Kidney epithelial cell (primary cell): ENCODE data around the gene SLC36A1. TPM values are rescaled to one million over a fixed set of nuclear protein-coding genes. Genes with fewer than 3 reads are reported as not detected.

Source experiments
- DNase-seq: peaks from one replicate; pipeline ENCODE4 v3.0.0-alpha.2; 2010; ENCODE audit warnings: low read depth
- H3K27me3 ChIP-seq: 2 replicates; pipeline ENCODE4 v1.6.0; 2011; ENCODE audit warnings: low read length; ENCODE audit not compliant: control insufficient read depth, insufficient read depth
- H3K36me3 ChIP-seq: 2 replicates; pipeline ENCODE4 v1.5.1; 2011; ENCODE audit warnings: low read length; ENCODE audit not compliant: control insufficient read depth, insufficient read depth
- H3K4me3 ChIP-seq: 2 replicates; pipeline ENCODE4 v1.5.1; 2011; ENCODE audit warnings: low read depth, mild to moderate bottlenecking, control low read depth, low read length
- total RNA-seq: library from RNA; depleted of rRNA; stranded (reverse); fragments of >200 nt; gene quantifications from 2 replicates; pipeline ENCODE4 v1.2.3, GENCODE V29; 2015
- TF ChIP-seq, protein P1 (sequence below): IDR thresholded peaks from 2 replicates; pipeline ENCODE4 v1.5.1; 2011; ENCODE audit warnings: mild to moderate bottlenecking, moderate library complexity, low read length, control low read depth, inconsistent platforms; ENCODE audit not compliant: insufficient read depth, poor library complexity, severe bottlenecking

SLC36A1 gene
- 9.1 and 13.8 TPM in 2 replicates for total RNA-seq

DNA sequence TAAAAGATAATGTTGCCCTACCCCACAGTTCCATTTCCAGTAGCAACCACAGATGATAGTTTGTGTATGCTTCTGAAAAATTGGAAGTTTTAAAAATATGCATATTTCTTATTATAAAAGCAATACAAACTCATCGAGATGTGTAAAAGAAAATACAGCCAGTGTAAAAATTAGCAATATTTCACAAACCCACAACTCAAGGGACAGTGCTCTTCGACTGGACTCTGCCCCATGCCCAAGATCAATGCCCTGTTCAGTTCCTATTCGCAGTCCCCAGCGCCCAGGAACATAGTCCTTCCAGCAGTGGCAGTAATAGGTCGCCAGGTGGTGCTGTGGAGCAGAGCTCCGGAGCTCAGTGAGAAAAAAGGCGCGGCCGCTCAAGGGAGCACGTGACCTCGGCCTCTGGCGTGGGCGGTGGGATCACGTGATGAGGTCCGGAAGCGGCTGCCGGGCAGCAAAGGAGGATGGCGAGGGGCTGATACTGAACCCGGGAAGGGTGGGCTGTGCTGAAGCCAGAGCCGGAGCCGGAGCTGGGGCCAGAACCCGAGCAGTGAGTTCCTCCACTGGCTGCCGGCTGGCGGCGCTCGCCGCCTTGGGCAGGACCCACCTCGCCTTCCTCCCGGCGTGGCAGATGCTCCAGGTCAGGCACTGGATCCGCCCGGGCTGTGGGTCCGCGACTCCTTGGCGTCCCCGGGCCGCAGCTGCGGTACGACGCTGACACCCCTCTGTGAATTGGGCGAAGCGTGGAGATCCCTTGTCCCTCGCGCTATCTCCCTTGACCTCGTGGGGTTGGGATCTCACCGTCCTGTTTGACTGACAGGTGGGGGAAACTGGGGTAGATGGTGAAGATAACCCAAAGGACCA lies at the start of gene SLC36A1:
Gene SLC36A1 (plus strand): TSS at position 430 of the 864 bp plus-strand sequence. CDS start 11,190 bp downstream, outside the sequence.
- no peaks in the 10 kb centered on the region for H3K36me3 ChIP-seq
- peak within 1 kb of the TSS; percentile 58 for H3K4me3 ChIP-seq
- TF ChIP-seq, protein P1, sequence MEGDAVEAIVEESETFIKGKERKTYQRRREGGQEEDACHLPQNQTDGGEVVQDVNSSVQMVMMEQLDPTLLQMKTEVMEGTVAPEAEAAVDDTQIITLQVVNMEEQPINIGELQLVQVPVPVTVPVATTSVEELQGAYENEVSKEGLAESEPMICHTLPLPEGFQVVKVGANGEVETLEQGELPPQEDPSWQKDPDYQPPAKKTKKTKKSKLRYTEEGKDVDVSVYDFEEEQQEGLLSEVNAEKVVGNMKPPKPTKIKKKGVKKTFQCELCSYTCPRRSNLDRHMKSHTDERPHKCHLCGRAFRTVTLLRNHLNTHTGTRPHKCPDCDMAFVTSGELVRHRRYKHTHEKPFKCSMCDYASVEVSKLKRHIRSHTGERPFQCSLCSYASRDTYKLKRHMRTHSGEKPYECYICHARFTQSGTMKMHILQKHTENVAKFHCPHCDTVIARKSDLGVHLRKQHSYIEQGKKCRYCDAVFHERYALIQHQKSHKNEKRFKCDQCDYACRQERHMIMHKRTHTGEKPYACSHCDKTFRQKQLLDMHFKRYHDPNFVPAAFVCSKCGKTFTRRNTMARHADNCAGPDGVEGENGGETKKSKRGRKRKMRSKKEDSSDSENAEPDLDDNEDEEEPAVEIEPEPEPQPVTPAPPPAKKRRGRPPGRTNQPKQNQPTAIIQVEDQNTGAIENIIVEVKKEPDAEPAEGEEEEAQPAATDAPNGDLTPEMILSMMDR, result peak; percentile 98
- H3K27me3 ChIP-seq, result no peaks in the 10 kb centered on the region
- peak; percentile 52 for DNase-seq

DNA sequence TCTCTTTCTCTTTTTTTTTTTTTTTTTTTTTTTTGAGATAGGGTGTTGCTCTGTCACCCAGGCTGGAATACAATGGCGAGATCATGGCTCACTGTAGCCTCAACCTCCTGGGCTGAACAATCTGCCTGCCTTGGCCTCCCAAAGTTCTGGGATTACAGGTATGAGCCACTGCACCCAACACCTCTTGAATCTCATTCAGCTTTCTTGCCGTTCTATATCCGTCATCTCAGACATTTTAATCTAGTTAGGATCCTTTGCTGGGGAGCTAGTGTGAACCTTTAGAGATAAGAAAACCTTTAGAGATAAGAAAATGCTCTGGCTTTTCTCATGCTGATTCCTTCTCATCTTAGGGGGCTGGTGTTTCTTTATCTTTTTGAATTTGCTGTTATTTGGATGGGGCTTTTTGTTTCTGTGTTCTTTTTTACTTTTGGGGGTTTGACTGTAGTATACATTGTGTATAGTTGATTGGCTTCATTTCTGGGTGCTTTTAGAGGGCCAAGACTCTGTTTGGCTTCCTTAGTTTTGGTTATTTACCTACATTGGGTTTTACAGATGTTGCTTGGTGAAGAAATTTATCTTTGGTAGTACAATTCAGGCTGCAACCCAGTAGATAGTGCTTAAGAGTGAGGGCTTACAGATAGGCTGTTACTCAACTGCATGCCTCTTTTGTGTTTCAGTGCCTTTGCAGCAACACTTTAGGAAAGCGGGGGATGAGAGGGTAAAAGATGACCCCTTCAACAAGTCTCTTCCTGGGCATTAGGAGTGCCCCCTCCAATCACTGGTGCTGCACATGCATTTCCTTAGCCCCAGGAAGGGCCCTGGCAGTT lies 41.9 kb upstream of the SLC36A1 start:
- DNase-seq, result no peak
- Histone ChIP-seq H3K36me3 (no peaks in the 10 kb centered on the region), H3K27me3 (no peaks in the 10 kb centered on the region), H3K4me3 (no peak overlapping the region)
- TF ChIP-seq, protein P1, result no peak

DNA sequence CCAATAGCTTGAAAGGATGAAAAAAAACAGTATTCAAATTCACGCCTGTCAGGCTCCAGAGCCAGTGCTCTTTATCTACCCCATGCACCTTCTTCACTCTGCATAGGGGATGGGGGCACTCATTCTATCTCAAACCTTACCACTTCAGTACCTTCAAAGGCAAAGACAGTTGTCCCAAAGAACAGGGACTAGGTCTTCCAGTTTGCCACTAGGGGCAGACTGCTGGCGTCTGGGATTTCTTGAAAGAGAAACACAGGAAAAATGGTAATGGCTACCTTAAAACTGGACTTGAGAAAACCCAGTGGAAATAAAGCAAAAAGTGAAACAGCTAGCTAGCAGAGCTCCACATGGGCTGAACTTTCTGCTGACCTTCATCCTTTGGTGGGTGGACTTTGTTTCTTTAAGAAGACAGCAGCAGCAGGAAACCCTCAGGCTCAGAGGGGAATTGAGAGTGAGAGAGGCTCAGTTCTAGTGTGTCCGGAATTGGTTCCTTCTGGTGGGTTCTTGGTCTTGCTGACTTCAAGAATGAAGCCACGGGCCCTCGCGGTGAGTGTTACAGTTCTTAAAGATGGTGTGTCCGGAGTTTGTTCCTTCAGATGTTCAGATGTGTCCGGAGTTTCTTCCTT lies 41.0 kb upstream of the SLC36A1 start:
- no peaks in the 10 kb centered on the region for H3K27me3 ChIP-seq
- H3K4me3 ChIP-seq, result no peak overlapping the region
- H3K36me3 ChIP-seq, result no peaks in the 10 kb centered on the region
- DNase-seq, result no peak
- TF ChIP-seq, protein P1, result peak; percentile 40

DNA sequence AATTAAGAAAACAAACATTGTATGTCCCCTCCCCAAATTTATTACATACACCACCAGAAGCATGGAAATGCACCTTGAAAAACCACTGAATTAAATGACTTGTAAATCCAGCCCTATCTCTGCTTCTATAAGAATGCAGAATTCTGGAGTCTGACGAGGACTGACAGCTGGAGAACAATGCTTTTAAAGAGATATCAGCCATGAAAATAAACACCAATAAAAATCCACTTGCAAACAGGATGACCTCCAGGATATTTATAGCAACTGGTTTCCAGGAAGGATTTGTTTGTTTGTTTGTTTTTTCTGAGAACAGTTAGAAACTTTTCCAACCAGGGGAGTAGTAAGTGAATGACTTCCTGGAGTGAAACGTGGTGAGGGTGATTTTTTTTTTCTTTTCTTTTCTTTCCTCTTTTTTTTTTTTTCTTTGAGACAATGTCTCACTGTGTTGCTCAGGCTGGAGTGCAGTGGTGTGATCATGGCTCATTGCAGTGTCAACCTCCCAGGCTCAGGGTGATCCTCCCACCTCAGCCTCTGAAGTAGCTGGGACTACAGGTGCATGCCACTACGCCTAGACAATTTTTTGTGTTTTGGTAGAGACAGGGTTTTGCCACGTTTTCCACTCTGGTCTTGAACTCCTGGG lies 38.7 kb upstream of the SLC36A1 start:
- H3K36me3 ChIP-seq, result no peaks in the 10 kb centered on the region
- H3K4me3 ChIP-seq, result no peak overlapping the region
- H3K27me3 ChIP-seq, result no peaks in the 10 kb centered on the region
- no peak for DNase-seq
- TF ChIP-seq, protein P1, result no peak

DNA sequence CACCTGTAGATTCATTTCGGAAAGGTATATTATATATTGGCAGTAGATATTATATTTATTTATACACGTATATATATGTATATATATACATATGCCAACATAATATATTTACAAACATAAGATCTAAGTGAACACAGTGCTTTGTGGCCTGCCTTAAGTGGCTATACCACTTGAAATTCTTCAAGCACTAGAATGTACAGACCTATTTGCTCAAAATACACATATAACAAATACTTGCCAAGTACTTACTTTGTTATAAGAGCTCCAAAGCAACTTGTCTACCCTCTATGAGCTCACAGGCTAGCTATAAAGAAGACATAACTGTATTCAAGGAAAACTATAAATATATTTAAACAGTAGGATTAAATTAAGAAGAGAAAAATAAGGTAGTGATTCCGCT lies 33.6 kb upstream of the SLC36A1 start:
- Histone ChIP-seq H3K36me3 (no peaks in the 10 kb centered on the region), H3K4me3 (no peak overlapping the region), H3K27me3 (no peaks in the 10 kb centered on the region)
- no peak for DNase-seq
- TF ChIP-seq, protein P1, result no peak
